Fibroblast of lung (primary cell): Measurements from ENCODE around the gene AGGF1. TPM values are rescaled to one million over a fixed set of nuclear protein-coding genes. Genes with fewer than 3 reads are reported as not detected.
A peak's percentile ranks its signal among the peaks of the same experiment; 100 is the strongest.

ENCODE experiments used
- DNase-seq, 2 donors: peaks; one replicate each; pipeline versions ENCODE4 v3.0.0 to v3.0.0-alpha.2; 2010; ENCODE audit warnings: low read depth in 2 of 2
- H2AFZ ChIP-seq: 2 replicates; pipeline ENCODE4 v1.5.1; 2012; ENCODE audit warnings: low read length, control low read depth, inconsistent platforms
- H3K27ac ChIP-seq: 2 replicates; pipeline ENCODE4 v1.5.1; 2011; ENCODE audit warnings: low read length, control low read depth; ENCODE audit not compliant: insufficient read depth
- H3K27me3 ChIP-seq: 2 replicates; pipeline ENCODE4 v1.5.1; 2011; ENCODE audit warnings: mild to moderate bottlenecking, low read length; ENCODE audit not compliant: control insufficient read depth, insufficient read depth
- H3K36me3 ChIP-seq: 2 replicates; pipeline ENCODE4 v1.5.1; 2011; ENCODE audit warnings: low read length; ENCODE audit not compliant: control insufficient read depth, insufficient read depth
- H3K4me1 ChIP-seq: 2 replicates; pipeline ENCODE4 v1.5.1; 2011; ENCODE audit warnings: low read length; ENCODE audit not compliant: control insufficient read depth, insufficient read depth; ENCODE audit errors: extremely low read depth
- H3K4me2 ChIP-seq: 2 replicates; pipeline ENCODE4 v1.5.1; 2011; ENCODE audit warnings: low read length, control low read depth; ENCODE audit not compliant: insufficient read depth; ENCODE audit errors: extremely low read depth
- H3K4me3 ChIP-seq, 4 experiments: fragments of 200-600 bp in 1 of 4; sonication (generic) in 1 of 4; replicated peaks in 1 of 4; 2 replicates each; pipeline ENCODE4 v1.5.1; 2011 to 2016; ENCODE audit warnings: low read length in 4 of 4, low read depth in 3 of 4, mild to moderate bottlenecking in 3 of 4, control low read depth in 2 of 4, inconsistent platforms in 1 of 4, mixed read lengths in 1 of 4; ENCODE audit not compliant: insufficient read depth in 1 of 4; ENCODE audit errors: control extremely low read depth in 1 of 4
- H3K79me2 ChIP-seq: 2 replicates; pipeline ENCODE4 v1.5.1; 2012; ENCODE audit warnings: mild to moderate bottlenecking, low read length, inconsistent platforms; ENCODE audit not compliant: control insufficient read depth, insufficient read depth
- H3K9ac ChIP-seq: 2 replicates; pipeline ENCODE4 v1.5.1; 2011; ENCODE audit warnings: mild to moderate bottlenecking, low read length, control low read depth; ENCODE audit not compliant: insufficient read depth
- H3K9me3 ChIP-seq: 2 replicates; pipeline ENCODE4 v1.5.1; 2012; ENCODE audit warnings: low read depth, low read length; ENCODE audit not compliant: control insufficient read depth, insufficient read depth
- H4K20me1 ChIP-seq: 2 replicates; pipeline ENCODE4 v1.5.1; 2011; ENCODE audit warnings: low read length; ENCODE audit not compliant: control insufficient read depth, insufficient read depth; ENCODE audit errors: extremely low read depth
- CTCF ChIP-seq, 2 donors: IDR thresholded peaks in 1 of 2; conservative IDR thresholded peaks in 1 of 2; 1 replicate in 1 of 2; 2 replicates in 1 of 2; pipeline ENCODE4 v1.5.1; 2011 to 2012; ENCODE audit warnings: low read length in 2 of 2, control low read depth in 1 of 2, inconsistent platforms in 1 of 2, low read depth in 1 of 2, mild to moderate bottlenecking in 1 of 2
- EZH2 ChIP-seq: IDR thresholded peaks from 2 replicates; pipeline ENCODE4 v1.5.1; 2012; ENCODE audit warnings: low read length, control low read depth, mild to moderate bottlenecking; ENCODE audit errors: missing control alignments
- polyA plus RNA-seq, 2 donors: library from polyadenylated mRNA; depleted of rRNA in 1 of 2; stranded (reverse) in 1 of 2; unstranded in 1 of 2; fragments of >200 nt; gene quantifications; 2 replicates each; pipeline ENCODE4 v1.2.1, GENCODE V29; 2011 to 2012; ENCODE audit warnings: missing spikeins in 1 of 2
- total RNA-seq: library from RNA; depleted of rRNA; stranded (reverse); fragments of >200 nt; gene quantifications from 2 replicates; pipeline ENCODE4 v1.2.1, GENCODE V29; 2014

AGGF1 gene
- total and polyA plus RNA-seq, 2 donors (not counting 1 experiment from before 2014, with no cell fraction given), result 15.5 to 25.1 TPM

GRCh38 chr5:77028631-77029375, 1.4 kb upstream of the AGGF1 start:
- peaks cover 12% of the 10 kb centered on the region for H3K79me2 ChIP-seq
- H3K9me3 ChIP-seq, result no peaks in the 10 kb centered on the region
- TF ChIP-seq CTCF (conservative IDR thresholded peaks at IDR 0.05 in 1 of 2, IDR thresholded peaks at IDR 0.05 in 1 of 2; ENCODE audit: low read depth in 1 of 2, low read length in 2 of 2) (no peak), EZH2 (no peak)
- H3K36me3 ChIP-seq, result no peaks in the 10 kb centered on the region
- H4K20me1 ChIP-seq, result no peaks in the 10 kb centered on the region
- no peaks in the 10 kb centered on the region for H3K4me1 ChIP-seq
- no peak overlapping the region for H2AFZ ChIP-seq
- H3K27me3 ChIP-seq, result peaks cover 2% of the 10 kb centered on the region
- no peak overlapping the region for H3K27ac ChIP-seq
- H3K4me2 ChIP-seq, result no peak overlapping the region
- no peak overlapping the region for H3K4me3 ChIP-seq
- H3K9ac ChIP-seq, result no peak overlapping the region
- DNase-seq, result no peak

- DNase-seq, result no peak
- H3K9ac ChIP-seq, result no peak overlapping the region
- peak overlapping the region in 2 of 4 experiments; percentile 73 to 92 for H3K4me3 ChIP-seq
- H3K27me3 ChIP-seq, result peaks cover 2% of the 10 kb centered on the region
- H2AFZ ChIP-seq, result peak overlapping the region; percentile 54
- TF ChIP-seq EZH2, result no peak
- no peak for TF ChIP-seq CTCF (conservative IDR thresholded peaks at IDR 0.05 in 1 of 2, IDR thresholded peaks at IDR 0.05 in 1 of 2; ENCODE audit: low read depth in 1 of 2, low read length in 2 of 2)
- no peak overlapping the region for H3K27ac ChIP-seq
- H3K79me2 ChIP-seq, result peaks cover 12% of the 10 kb centered on the region
- H3K9me3 ChIP-seq, result no peaks in the 10 kb centered on the region
- H3K36me3 ChIP-seq, result no peaks in the 10 kb centered on the region
- no peaks in the 10 kb centered on the region for H3K4me1 ChIP-seq
- no peaks in the 10 kb centered on the region for H4K20me1 ChIP-seq
- peak overlapping the region; percentile 80 for H3K4me2 ChIP-seq
Observed at GRCh38 chr5:77029376-77029885, 773 bp upstream of the AGGF1 start.

- no peak for TF ChIP-seq EZH2
- no peak for TF ChIP-seq CTCF (conservative IDR thresholded peaks at IDR 0.05 in 1 of 2, IDR thresholded peaks at IDR 0.05 in 1 of 2; ENCODE audit: low read depth in 1 of 2, low read length in 2 of 2)
- H3K4me2 ChIP-seq, result peak overlapping the region; percentile 61
Observed at GRCh38 chr5:77031891-77032290, 1.7 kb downstream of the AGGF1 start.

More at GRCh38 chr5:77031891-77032290, 1.7 kb downstream of the AGGF1 start:
- no peak for DNase-seq
- Histone ChIP-seq H3K27ac (no peak overlapping the region), H4K20me1 (no peaks in the 10 kb centered on the region), H3K9me3 (no peaks in the 10 kb centered on the region), H2AFZ (no peak overlapping the region), H3K9ac (no peak overlapping the region), H3K36me3 (no peaks in the 10 kb centered on the region), H3K4me1 (no peaks in the 10 kb centered on the region), H3K79me2 (peaks cover 12% of the 10 kb centered on the region), H3K27me3 (no peaks in the 10 kb centered on the region), H3K4me3 (peak overlapping the region in 1 of 4 experiments; percentile 73)
